K562 (cell line): ENCODE results near the gene SARS1. TPM values are rescaled to one million over a fixed set of nuclear protein-coding genes. Genes with fewer than 3 reads are reported as not detected.
A peak's percentile ranks its signal among the peaks of the same experiment; 100 is the strongest.

ENCODE experiments used
- BRD9 ChIP-seq: fragments of 450-650 bp; IDR thresholded peaks from 2 replicates; pipeline ENCODE4 v1.6.1; 2018; ENCODE audit warnings: low read depth; ENCODE audit not compliant: partially characterized antibody
- ETV1 ChIP-seq: fragments of 450-650 bp; conservative IDR thresholded peaks from 2 replicates; pipeline ENCODE4 v1.6.1; 2016; ENCODE audit warnings: missing genetic modification characterization, control low read depth, low read depth, missing compliant biosample characterization
- FUS ChIP-seq: fragments of 200-400 bp; formaldehyde crosslinking; optimal IDR thresholded peaks from 2 replicates; pipeline ENCODE3; 2017; ENCODE audit warnings: low read depth, low read length
- HDAC6 ChIP-seq: IDR thresholded peaks from 2 replicates; pipeline ENCODE4 v1.6.1; 2012; ENCODE audit warnings: low read depth, mild to moderate bottlenecking, control low read depth, inconsistent platforms, low read length, moderate library complexity
- HMG20B ChIP-seq: fragments of 250-450 bp; sonication (Bioruptor Pico); IDR thresholded peaks from 2 replicates; pipeline ENCODE4 v1.5.0; 2021; ENCODE audit warnings: mild to moderate bottlenecking
- HSF4 ChIP-seq: fragments of 250-450 bp; sonication (Bioruptor Pico); IDR thresholded peaks from 2 replicates; pipeline ENCODE4 v2.1.2; 2022; ENCODE audit warnings: mild to moderate bottlenecking, moderate library complexity, borderline replicate concordance
- MYBL2 ChIP-seq, 2 experiments: fragments of 450-650 bp in 1 of 2; sonication (generic) in 1 of 2; formaldehyde crosslinking in 1 of 2; IDR thresholded peaks; 2 replicates each; pipeline versions ENCODE4 v1.6.1 to v1.8.1; 2017 to 2022; ENCODE audit warnings: borderline replicate concordance in 1 of 2, inconsistent platforms in 1 of 2, low read depth in 1 of 2, mild to moderate bottlenecking in 1 of 2, missing genetic modification reagents in 1 of 2, moderate library complexity in 1 of 2
- NCOA6 ChIP-seq: fragments of 450-650 bp; IDR thresholded peaks from 2 replicates; pipeline ENCODE4 v1.6.1; 2017; ENCODE audit warnings: mild to moderate bottlenecking
- PHB2 ChIP-seq: fragments of 450-650 bp; IDR thresholded peaks from 2 replicates; pipeline ENCODE4 v1.6.1; 2017; ENCODE audit warnings: low read depth
- PML ChIP-seq: IDR thresholded peaks from 2 replicates; pipeline ENCODE4 v1.6.1; 2012; ENCODE audit warnings: low read length, inconsistent platforms
- SP2 ChIP-seq: IDR thresholded peaks from 2 replicates; pipeline ENCODE4 v1.6.1; 2011; ENCODE audit warnings: mild to moderate bottlenecking, low read depth, low read length, moderate library complexity; ENCODE audit not compliant: poor library complexity, severe bottlenecking; ENCODE audit errors: extremely low read depth
- THRAP3 ChIP-seq: fragments of 450-650 bp; IDR thresholded peaks from 2 replicates; pipeline ENCODE4 v1.6.1; 2016; ENCODE audit warnings: mild to moderate bottlenecking, inconsistent platforms, borderline replicate concordance
- ZKSCAN8 ChIP-seq: fragments of 200-800 bp; sonication (Bioruptor generic); IDR thresholded peaks from 2 replicates; pipeline ENCODE4 v1.6.1; 2016; ENCODE audit warnings: missing genetic modification characterization, missing compliant biosample characterization
- ZNF696 ChIP-seq: fragments of 250-450 bp; sonication (Bioruptor Pico); conservative IDR thresholded peaks from 2 replicates; pipeline ENCODE4 v1.4.0; 2020; ENCODE audit warnings: mild to moderate bottlenecking, moderate library complexity
- ZZZ3 ChIP-seq: fragments of 450-650 bp; IDR thresholded peaks from 2 replicates; pipeline ENCODE4 v1.6.1; 2016; ENCODE audit warnings: antibody characterized with exemption, mild to moderate bottlenecking, moderate library complexity
- polyA plus RNA-seq, 8 experiments: library from polyadenylated mRNA; depleted of rRNA in 4 of 8; stranded (reverse) in 5 of 8; unstranded in 3 of 8; fragments of >200 nt; fragmentation: Nextera tagmentation in 2 of 8; fragmentation: Illumina TruSeq in 1 of 8; extraction: Ambion mirVana in 2 of 8; extraction: Trizol in 1 of 8; gene quantifications; 2 replicates each; pipeline versions ENCODE4 v1.2.1 to v1.2.3, GENCODE V29; 2011 to 2014; ENCODE audit warnings: inconsistent platforms in 1 of 8, missing spikeins in 1 of 8
- total RNA-seq, 7 experiments: library from RNA; depleted of rRNA in 6 of 7; stranded (reverse); fragments of >200 nt in 6 of 7; fragmentation: Illumina TruSeq in 2 of 7; extraction: Trizol in 2 of 7; gene quantifications; 2 replicates each; pipeline versions ENCODE4 v1.2.1 to v1.2.3, GENCODE V29; 2011 to 2021; ENCODE audit warnings: low replicate concordance in 1 of 7
- TF ChIP-seq, protein P1 (sequence below): fragments of 450-650 bp; IDR thresholded peaks from 2 replicates; pipeline ENCODE4 v1.6.1; 2018; ENCODE audit not compliant: partially characterized antibody
- TF ChIP-seq, protein P2 (sequence below): IDR thresholded peaks from 2 replicates; pipeline ENCODE4 v1.6.1; 2012; ENCODE audit warnings: low read depth, low read length, improper control_type of control experiment, borderline replicate concordance
- TF ChIP-seq, protein P3 (sequence below): sonication (generic); formaldehyde crosslinking; IDR thresholded peaks from 2 replicates; pipeline ENCODE4 v1.8.0; 2022; ENCODE audit warnings: missing genetic modification reagents, mild to moderate bottlenecking, moderate library complexity, borderline replicate concordance
- TF ChIP-seq, protein P4 (sequence below): IDR thresholded peaks from 2 replicates; pipeline ENCODE4 v1.6.1; 2016; ENCODE audit warnings: missing genetic modification characterization, missing compliant biosample characterization
- TF ChIP-seq, protein P5 (sequence below): sonication (generic); formaldehyde crosslinking; IDR thresholded peaks from 2 replicates; pipeline ENCODE4 v1.8.0; 2022; ENCODE audit warnings: missing genetic modification reagents, mild to moderate bottlenecking, borderline replicate concordance

Gene SARS1
- total and polyA plus RNA-seq, 9 of the 15 experiments (the other 6 are each of a cell fraction or from before 2014, with no cell fraction given), result 221 to 623 (median 254) TPM

DNA sequence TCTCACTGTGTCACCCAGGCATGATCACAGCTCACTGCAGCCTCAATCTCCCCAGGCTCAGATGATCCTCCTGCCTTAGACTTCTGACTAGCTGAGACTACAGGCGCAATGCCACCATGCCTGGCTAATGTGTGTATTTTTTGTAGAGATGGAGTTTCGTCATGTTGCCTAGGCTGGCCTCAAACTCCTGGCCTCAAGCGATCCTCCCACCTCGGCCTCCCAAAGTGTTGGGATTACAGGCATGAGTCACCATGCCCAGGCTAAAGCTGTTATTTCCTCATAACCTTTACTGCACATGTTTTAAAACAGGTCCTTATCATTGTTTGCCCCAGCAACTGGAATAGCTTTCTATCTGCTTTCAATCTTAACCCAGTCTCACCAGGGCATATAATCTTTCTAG lies 2.9 kb downstream of the SARS1 start (continued):
- TF ChIP-seq, protein P1, sequence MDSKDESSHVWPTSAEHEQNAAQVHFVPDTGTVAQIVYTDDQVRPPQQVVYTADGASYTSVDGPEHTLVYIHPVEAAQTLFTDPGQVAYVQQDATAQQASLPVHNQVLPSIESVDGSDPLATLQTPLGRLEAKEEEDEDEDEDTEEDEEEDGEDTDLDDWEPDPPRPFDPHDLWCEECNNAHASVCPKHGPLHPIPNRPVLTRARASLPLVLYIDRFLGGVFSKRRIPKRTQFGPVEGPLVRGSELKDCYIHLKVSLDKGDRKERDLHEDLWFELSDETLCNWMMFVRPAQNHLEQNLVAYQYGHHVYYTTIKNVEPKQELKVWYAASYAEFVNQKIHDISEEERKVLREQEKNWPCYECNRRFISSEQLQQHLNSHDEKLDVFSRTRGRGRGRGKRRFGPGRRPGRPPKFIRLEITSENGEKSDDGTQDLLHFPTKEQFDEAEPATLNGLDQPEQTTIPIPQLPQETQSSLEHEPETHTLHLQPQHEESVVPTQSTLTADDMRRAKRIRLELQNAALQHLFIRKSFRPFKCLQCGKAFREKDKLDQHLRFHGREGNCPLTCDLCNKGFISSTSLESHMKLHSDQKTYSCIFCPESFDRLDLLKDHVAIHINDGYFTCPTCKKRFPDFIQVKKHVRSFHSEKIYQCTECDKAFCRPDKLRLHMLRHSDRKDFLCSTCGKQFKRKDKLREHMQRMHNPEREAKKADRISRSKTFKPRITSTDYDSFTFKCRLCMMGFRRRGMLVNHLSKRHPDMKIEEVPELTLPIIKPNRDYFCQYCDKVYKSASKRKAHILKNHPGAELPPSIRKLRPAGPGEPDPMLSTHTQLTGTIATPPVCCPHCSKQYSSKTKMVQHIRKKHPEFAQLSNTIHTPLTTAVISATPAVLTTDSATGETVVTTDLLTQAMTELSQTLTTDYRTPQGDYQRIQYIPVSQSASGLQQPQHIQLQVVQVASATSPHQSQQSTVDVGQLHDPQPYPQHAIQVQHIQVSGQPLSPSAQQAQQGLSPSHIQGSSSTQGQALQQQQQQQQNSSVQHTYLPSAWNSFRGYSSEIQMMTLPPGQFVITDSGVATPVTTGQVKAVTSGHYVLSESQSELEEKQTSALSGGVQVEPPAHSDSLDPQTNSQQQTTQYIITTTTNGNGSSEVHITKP, result no peak
- TF ChIP-seq HMG20B (CRISPR knock-in tag) (no peak), PML (no peak), SP2 (no peak), ZNF696 (CRISPR knock-in tag) (no peak), PHB2 (no peak), ETV1 (no peak), MYBL2 (IDR thresholded peaks at IDR 0.05; ENCODE audit: low read depth) (no peak), MYBL2 (CRISPR knock-in tag; IDR thresholded peaks at IDR 0.05; ENCODE audit: borderline replicate concordance) (no peak), BRD9 (no peak), THRAP3 (no peak), HSF4 (CRISPR knock-in tag) (no peak), HDAC6 (no peak), ZKSCAN8 (CRISPR knock-in tag) (0 out of 2 replicates have a peak, but pooled peaks have one; percentile 40), NCOA6 (no peak), ZZZ3 (no peak), FUS (no peak)
- TF ChIP-seq, protein P2, sequence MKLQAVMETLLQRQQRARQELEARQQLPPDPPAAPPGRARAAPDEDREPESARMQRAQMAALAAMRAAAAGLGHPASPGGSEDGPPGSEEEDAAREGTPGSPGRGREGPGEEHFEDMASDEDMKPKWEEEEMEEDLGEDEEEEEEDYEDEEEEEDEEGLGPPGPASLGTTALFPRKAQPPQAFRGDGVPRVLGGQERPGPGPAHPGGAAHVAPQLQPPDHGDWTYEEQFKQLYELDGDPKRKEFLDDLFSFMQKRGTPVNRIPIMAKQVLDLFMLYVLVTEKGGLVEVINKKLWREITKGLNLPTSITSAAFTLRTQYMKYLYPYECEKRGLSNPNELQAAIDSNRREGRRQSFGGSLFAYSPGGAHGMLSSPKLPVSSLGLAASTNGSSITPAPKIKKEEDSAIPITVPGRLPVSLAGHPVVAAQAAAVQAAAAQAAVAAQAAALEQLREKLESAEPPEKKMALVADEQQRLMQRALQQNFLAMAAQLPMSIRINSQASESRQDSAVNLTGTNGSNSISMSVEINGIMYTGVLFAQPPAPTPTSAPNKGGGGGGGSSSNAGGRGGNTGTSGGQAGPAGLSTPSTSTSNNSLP, result no peak
- TF ChIP-seq, protein P3, sequence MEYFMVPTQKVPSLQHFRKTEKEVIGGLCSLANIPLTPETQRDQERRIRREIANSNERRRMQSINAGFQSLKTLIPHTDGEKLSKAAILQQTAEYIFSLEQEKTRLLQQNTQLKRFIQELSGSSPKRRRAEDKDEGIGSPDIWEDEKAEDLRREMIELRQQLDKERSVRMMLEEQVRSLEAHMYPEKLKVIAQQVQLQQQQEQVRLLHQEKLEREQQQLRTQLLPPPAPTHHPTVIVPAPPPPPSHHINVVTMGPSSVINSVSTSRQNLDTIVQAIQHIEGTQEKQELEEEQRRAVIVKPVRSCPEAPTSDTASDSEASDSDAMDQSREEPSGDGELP (CRISPR knock-in tag), result no peak
- TF ChIP-seq, protein P4, sequence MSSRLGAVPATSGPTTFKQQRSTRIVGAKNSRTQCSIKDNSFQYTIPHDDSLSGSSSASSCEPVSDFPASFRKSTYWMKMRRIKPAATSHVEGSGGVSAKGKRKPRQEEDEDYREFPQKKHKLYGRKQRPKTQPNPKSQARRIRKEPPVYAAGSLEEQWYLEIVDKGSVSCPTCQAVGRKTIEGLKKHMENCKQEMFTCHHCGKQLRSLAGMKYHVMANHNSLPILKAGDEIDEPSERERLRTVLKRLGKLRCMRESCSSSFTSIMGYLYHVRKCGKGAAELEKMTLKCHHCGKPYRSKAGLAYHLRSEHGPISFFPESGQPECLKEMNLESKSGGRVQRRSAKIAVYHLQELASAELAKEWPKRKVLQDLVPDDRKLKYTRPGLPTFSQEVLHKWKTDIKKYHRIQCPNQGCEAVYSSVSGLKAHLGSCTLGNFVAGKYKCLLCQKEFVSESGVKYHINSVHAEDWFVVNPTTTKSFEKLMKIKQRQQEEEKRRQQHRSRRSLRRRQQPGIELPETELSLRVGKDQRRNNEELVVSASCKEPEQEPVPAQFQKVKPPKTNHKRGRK (tag), result no peak
- TF ChIP-seq, protein P5, sequence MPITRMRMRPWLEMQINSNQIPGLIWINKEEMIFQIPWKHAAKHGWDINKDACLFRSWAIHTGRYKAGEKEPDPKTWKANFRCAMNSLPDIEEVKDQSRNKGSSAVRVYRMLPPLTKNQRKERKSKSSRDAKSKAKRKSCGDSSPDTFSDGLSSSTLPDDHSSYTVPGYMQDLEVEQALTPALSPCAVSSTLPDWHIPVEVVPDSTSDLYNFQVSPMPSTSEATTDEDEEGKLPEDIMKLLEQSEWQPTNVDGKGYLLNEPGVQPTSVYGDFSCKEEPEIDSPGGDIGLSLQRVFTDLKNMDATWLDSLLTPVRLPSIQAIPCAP (CRISPR knock-in tag), result no peak
